Stomach (tissue), 9 donors: ENCODE results near the gene ZNF438. TPM values are rescaled to one million over a fixed set of nuclear protein-coding genes. Genes with fewer than 3 reads are reported as not detected.

ENCODE experiments used
- DNase-seq, 2 donors: peaks; one replicate each; pipeline versions ENCODE4 v3.0.0 to v3.0.0-alpha.2; 2013 to 2019
- H3K27ac ChIP-seq, 5 donors: fragments of 200-600 bp in 4 of 5; sonication (generic) in 4 of 5; one replicate each; pipeline ENCODE4 v1.5.1; 2013 to 2019; ENCODE audit warnings: mild to moderate bottlenecking in 1 of 5, moderate library complexity in 1 of 5
- H3K27me3 ChIP-seq, 3 donors: fragments of 200-600 bp; sonication (generic); one replicate each; pipeline ENCODE4 v1.5.1; 2017 to 2019; ENCODE audit warnings: mixed run types in 1 of 3
- H3K36me3 ChIP-seq, 4 donors: fragments of 200-600 bp; sonication (generic); 1 replicate in 3 of 4; 2 replicates in 1 of 4; pipeline ENCODE4 v1.5.1; 2016 to 2019
- H3K4me1 ChIP-seq, 4 donors: fragments of 200-600 bp; sonication (generic); one replicate each; pipeline ENCODE4 v1.5.1; 2016 to 2019
- H3K4me3 ChIP-seq, 4 donors: fragments of 200-600 bp; sonication (generic) in 3 of 4; one replicate each; pipeline ENCODE4 v1.5.1; 2016 to 2019; ENCODE audit warnings: mild to moderate bottlenecking in 1 of 4
- H3K9me3 ChIP-seq, 4 donors: fragments of 200-600 bp; sonication (generic); one replicate each; pipeline ENCODE4 v1.5.1; 2016 to 2019
- EP300 ChIP-seq: sonication (generic); formaldehyde crosslinking; IDR thresholded peaks from one replicate; pipeline ENCODE4 v1.6.1; 2017; ENCODE audit warnings: antibody characterized with exemption
- POLR2A ChIP-seq, 4 donors: fragments of 450-650 bp; IDR thresholded peaks; one replicate each; pipeline ENCODE4 v1.6.1; 2016; ENCODE audit warnings: antibody characterized with exemption in 4 of 4, control low read depth in 2 of 4, mild to moderate bottlenecking in 1 of 4, moderate library complexity in 1 of 4
- POLR2AphosphoS5 ChIP-seq, 3 donors: sonication (generic); formaldehyde crosslinking; IDR thresholded peaks; one replicate each; pipeline ENCODE4 v1.6.1; 2016; ENCODE audit warnings: antibody characterized with exemption in 3 of 3
- WGBS, 5 donors: extraction: QIAGEN DNeasy Blood & Tissue Kit in 3 of 5; methylation state at CpG; one replicate each; pipeline versions ENCODE4 v1.1.5 to v1.1.7; 2013 to 2018; 5-methylcytosine and 5-hydroxymethylcytosine counted together
- intact Hi-C: fragments of 100-400 bp; cut with DNase I; formaldehyde crosslinking; loops from one replicate; pipeline ENCODE4 v1.15.1; 2023; ENCODE audit warnings: low total_unique reads
- polyA plus RNA-seq, 3 donors: library from polyadenylated mRNA; stranded (reverse); fragments of 200-250 nt; gene quantifications; one replicate each; pipeline ENCODE4 v1.2.3, GENCODE V29; 2013
- total RNA-seq, 5 donors: library from RNA; depleted of rRNA; stranded (reverse); fragments of >200 nt; gene quantifications; one replicate each; pipeline versions ENCODE4 v1.1.0 to v1.2.3, GENCODE V29; 2014 to 2016
- TF ChIP-seq, protein P1 (sequence below), 7 experiments: fragments of 450-650 bp in 4 of 7; fragments of 200-600 bp in 3 of 7; sonication (generic) in 3 of 7; IDR thresholded peaks; one replicate each; pipeline ENCODE4 v1.5.1; 2016 to 2019; ENCODE audit warnings: antibody characterized with exemption in 7 of 7, control low read depth in 2 of 7, mild to moderate bottlenecking in 1 of 7
- donor health status: healthy with polysubstance abuse.
- donor health status: Bipolar disorder and iron deficiency.
- donor health status: healthy.

ZNF438 gene
- total and polyA plus RNA-seq, 8 donors = 3.5 to 37.9 (median 5.4) TPM; not detected in 1

DNA sequence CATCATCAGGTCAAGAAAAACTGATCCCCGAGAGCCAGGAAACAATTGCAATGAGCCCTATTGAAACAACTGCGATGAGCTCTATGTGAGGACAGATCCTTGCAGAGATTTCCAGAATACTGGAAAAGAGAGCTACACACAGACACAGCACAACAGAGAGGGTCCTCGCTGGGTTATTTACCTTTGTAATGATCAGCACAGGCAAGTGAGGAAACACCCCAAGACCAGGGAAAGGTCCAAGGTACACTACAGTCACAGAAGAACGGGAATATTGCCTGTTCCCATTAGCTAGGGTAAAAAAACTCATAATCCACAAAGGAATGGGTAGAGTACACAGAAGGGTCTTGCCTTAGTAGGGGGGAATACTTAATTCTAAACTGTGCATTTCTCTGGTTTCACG lies 152.7 kb downstream of the ZNF438 start:
- intact Hi-C loops = no loop called here
- no peak overlapping the region for H3K27ac ChIP-seq

DNA sequence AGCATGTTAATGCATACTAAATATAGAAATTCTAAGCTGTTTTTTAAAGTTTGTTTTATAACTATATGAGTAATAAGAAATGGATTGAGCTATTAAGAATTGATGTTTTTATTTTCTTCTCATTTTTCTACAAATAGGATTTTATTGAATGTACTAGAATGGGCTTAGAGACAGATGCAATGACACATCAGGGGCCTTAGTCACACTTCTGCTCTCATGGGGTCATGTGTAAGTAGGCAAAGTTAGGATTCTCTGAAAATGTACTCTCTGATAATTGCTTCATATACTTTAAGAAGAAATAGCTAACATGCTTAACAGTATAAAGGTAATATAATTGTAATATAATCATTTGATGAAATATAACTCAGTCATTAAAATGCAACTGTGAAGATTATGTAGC lies 154.6 kb downstream of the ZNF438 start:
- no peaks in the 10 kb centered on the region for H3K9me3 ChIP-seq
- TF ChIP-seq POLR2A (IDR thresholded peaks at IDR 0.05) = no peak
- no peaks in the 10 kb centered on the region for H3K27me3 ChIP-seq
- no peak overlapping the region for H3K4me3 ChIP-seq
- no peaks in the 10 kb centered on the region for H3K4me1 ChIP-seq
- H3K27ac ChIP-seq = no peak overlapping the region
- H3K36me3 ChIP-seq = peaks cover 0 to 18% (median 9%) of the 10 kb centered on the region in 4 donors
- intact Hi-C loops = no loop called here
- DNase-seq = no peak

More for the DNA sequence above, 152.7 kb downstream of the ZNF438 start:
- no peaks in the 10 kb centered on the region for H3K9me3 ChIP-seq
- H3K27me3 ChIP-seq = no peaks in the 10 kb centered on the region
- H3K4me1 ChIP-seq = no peaks in the 10 kb centered on the region
- TF ChIP-seq, protein P1, sequence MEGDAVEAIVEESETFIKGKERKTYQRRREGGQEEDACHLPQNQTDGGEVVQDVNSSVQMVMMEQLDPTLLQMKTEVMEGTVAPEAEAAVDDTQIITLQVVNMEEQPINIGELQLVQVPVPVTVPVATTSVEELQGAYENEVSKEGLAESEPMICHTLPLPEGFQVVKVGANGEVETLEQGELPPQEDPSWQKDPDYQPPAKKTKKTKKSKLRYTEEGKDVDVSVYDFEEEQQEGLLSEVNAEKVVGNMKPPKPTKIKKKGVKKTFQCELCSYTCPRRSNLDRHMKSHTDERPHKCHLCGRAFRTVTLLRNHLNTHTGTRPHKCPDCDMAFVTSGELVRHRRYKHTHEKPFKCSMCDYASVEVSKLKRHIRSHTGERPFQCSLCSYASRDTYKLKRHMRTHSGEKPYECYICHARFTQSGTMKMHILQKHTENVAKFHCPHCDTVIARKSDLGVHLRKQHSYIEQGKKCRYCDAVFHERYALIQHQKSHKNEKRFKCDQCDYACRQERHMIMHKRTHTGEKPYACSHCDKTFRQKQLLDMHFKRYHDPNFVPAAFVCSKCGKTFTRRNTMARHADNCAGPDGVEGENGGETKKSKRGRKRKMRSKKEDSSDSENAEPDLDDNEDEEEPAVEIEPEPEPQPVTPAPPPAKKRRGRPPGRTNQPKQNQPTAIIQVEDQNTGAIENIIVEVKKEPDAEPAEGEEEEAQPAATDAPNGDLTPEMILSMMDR (IDR thresholded peaks at IDR 0.05) = no peak
- TF ChIP-seq POLR2AphosphoS5 (IDR thresholded peaks at IDR 0.05) (no peak), POLR2A (IDR thresholded peaks at IDR 0.05) (no peak)
- WGBS, 5 donors = 85 to 97% (median 95%) methylated on average over 5 of the region's 5 CpGs
- DNase-seq = no peak
- H3K4me3 ChIP-seq = no peak overlapping the region
- H3K36me3 ChIP-seq = peaks cover 0 to 18% (median 9%) of the 10 kb centered on the region in 4 donors

DNA sequence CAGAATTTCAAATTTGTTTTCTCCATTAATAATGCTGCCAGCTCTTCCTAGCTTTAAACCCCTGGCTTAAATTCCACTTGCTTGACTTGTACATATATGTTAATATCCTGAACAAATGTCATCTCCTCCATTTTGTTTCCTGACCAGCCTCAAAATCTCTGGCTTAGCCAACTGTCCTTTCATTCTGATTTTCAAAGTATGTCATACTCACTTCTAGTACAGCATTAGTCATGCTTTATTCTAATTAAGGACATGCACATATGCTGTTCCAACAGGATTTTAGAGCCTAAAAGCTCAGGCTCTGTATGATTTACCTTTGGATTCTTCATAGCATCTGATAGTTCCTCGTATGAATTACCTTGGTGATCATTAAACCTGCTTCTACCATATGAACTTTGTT lies 158.3 kb downstream of the ZNF438 start:
- peaks cover 0 to 18% (median 9%) of the 10 kb centered on the region in 4 donors for H3K36me3 ChIP-seq
- TF ChIP-seq EP300 (no peak), POLR2AphosphoS5 (IDR thresholded peaks at IDR 0.05) (no peak), POLR2A (IDR thresholded peaks at IDR 0.05) (no peak)
- TF ChIP-seq, protein P1 (IDR thresholded peaks at IDR 0.05) = no peak
- no peaks in the 10 kb centered on the region for H3K4me1 ChIP-seq
- H3K9me3 ChIP-seq = no peaks in the 10 kb centered on the region
- 81 to 92% (median 90%) methylated on average over 1 of the region's 1 CpG for WGBS, 5 donors
- no peaks in the 10 kb centered on the region for H3K27me3 ChIP-seq
- no peak for DNase-seq
- no peak overlapping the region for H3K4me3 ChIP-seq
- H3K27ac ChIP-seq = no peak overlapping the region
- intact Hi-C loops = no loop called here

DNA sequence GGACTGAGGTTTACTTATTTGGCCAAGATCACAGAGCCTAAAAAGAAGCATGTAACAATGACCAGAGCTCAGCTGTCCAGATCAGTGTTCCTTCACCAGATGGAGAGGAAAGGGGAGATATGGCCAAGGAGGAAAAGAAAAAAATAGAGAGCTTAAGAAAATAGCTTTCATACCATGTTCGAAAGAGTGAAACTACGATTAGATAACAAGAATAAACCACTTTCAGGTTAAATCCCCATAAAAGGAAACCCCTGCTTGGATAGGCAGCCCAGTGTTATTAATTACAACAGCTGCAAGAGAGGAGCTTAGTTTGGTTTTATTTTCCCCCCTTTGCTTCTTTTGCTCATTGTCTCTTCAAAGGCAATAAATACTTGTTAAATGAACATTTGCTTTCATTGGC lies 160.8 kb downstream of the ZNF438 start:
- H3K27ac ChIP-seq = no peak overlapping the region
- no peaks in the 10 kb centered on the region for H3K9me3 ChIP-seq
- no peaks in the 10 kb centered on the region for H3K27me3 ChIP-seq
- no peaks in the 10 kb centered on the region for H3K4me1 ChIP-seq
- TF ChIP-seq POLR2A (IDR thresholded peaks at IDR 0.05) (no peak), POLR2AphosphoS5 (IDR thresholded peaks at IDR 0.05) (no peak)
- H3K4me3 ChIP-seq = no peak overlapping the region
- intact Hi-C loops = no loop called here
- peaks cover 0 to 12% (median 8%) of the 10 kb centered on the region in 4 donors for H3K36me3 ChIP-seq
- WGBS, 5 donors = 51 to 78% (median 55%) methylated on average over 2 of the region's 2 CpGs
- no peak for DNase-seq

DNA sequence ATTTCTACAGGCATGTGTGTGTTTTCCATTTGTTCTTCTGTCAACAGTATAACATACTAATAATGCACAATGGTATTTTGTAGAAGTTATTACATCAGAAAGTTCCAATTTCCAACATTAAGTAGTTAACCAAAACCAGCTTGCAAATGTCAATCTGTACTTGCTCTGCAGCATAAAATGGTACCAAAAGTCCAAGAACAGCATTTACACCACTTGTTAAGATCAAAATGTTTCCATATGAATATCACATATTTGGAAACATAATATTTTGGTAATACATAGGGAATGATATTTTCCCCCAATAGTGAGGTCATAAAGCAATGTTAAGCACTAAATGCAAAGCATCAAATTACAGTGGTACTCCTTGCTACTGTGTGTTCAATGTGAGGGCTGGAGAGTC lies 162.1 kb downstream of the ZNF438 start:
- no peaks in the 10 kb centered on the region for H3K9me3 ChIP-seq
- no peaks in the 10 kb centered on the region for H3K36me3 ChIP-seq
- H3K4me1 ChIP-seq = peaks cover 0 to 8% (median 0%) of the 10 kb centered on the region in 4 donors
- H3K27me3 ChIP-seq = no peaks in the 10 kb centered on the region
- H3K27ac ChIP-seq = no peak overlapping the region
- TF ChIP-seq POLR2A (IDR thresholded peaks at IDR 0.05) (no peak), POLR2AphosphoS5 (IDR thresholded peaks at IDR 0.05) (no peak), EP300 (no peak)
- TF ChIP-seq, protein P1 (IDR thresholded peaks at IDR 0.05) = no peak
- intact Hi-C loops = no loop called here
- DNase-seq = no peak
- no peak overlapping the region for H3K4me3 ChIP-seq
